H1 (cell line): Measurements from ENCODE around the gene HOMER3. TPM values are rescaled to one million over a fixed set of nuclear protein-coding genes. Genes with fewer than 3 reads are reported as not detected.

Experiments
- CTCF ChIA-PET: fragments of 300-600 bp; sonication (Branson Sonifier 250); formaldehyde crosslinking; loops from one replicate; lab custom pipeline; 2021; ENCODE audit not compliant: partially characterized antibody; lab: Charles Lee
- POLR2A ChIA-PET: fragments of 300-600 bp; sonication (Branson Sonifier 250); formaldehyde crosslinking; loops from one replicate; lab custom pipeline; 2021; ENCODE audit warnings: inconsistent platforms; ENCODE audit not compliant: partially characterized antibody; lab: Charles Lee
- DNase-seq, 2 experiments: peaks; one replicate each; pipeline versions ENCODE4 v3.0.0 to v3.0.0-alpha.2; 2010 to 2022; ENCODE audit warnings: low spot score in 2 of 2, low read depth in 1 of 2, mixed read lengths in 1 of 2
- FAIRE-seq: peaks from 2 replicates; lab custom pipeline; 2011; peaks lifted over from hg19 to GRCh38; lab: Jason Lieb, UNC
- H2AFZ ChIP-seq: 2 replicates; pipeline ENCODE4 v1.8.1; 2012; ENCODE audit warnings: low read length, inconsistent platforms
- H2AK5ac ChIP-seq: 2 replicates; pipeline ENCODE4 v1.6.1; 2013; ENCODE audit warnings: low read depth, low read length
- H2BK120ac ChIP-seq: replicated peaks from 2 replicates; pipeline ENCODE3; 2013; ENCODE audit warnings: low read depth, low read length, inconsistent platforms
- H2BK12ac ChIP-seq: 2 replicates; pipeline ENCODE4 v1.6.1; 2013; ENCODE audit warnings: low read depth, low read length
- H2BK15ac ChIP-seq: 2 replicates; pipeline ENCODE4 v1.6.1; 2013; ENCODE audit warnings: low read length
- H2BK20ac ChIP-seq: 2 replicates; pipeline ENCODE4 v1.6.1; 2013; ENCODE audit warnings: low read length
- H2BK5ac ChIP-seq: 2 replicates; pipeline ENCODE4 v1.6.1; 2013; ENCODE audit warnings: low read depth, low read length
- H3K14ac ChIP-seq: 2 replicates; pipeline ENCODE4 v1.6.1; 2013; ENCODE audit warnings: inconsistent platforms; ENCODE audit not compliant: insufficient read length
- H3K18ac ChIP-seq: 2 replicates; pipeline ENCODE4 v1.6.1; 2013; ENCODE audit warnings: low read length; ENCODE audit errors: extremely low read depth
- H3K23ac ChIP-seq: 2 replicates; pipeline ENCODE4 v1.6.1; 2013; ENCODE audit warnings: inconsistent platforms; ENCODE audit not compliant: insufficient read length
- H3K23me2 ChIP-seq: 2 replicates; pipeline ENCODE4 v1.6.1; 2013; ENCODE audit warnings: low read depth, low read length
- H3K27ac ChIP-seq: 2 replicates; pipeline ENCODE4 v1.6.1; 2011; ENCODE audit warnings: low read depth, low read length, inconsistent platforms
- H3K27me3 ChIP-seq, 4 experiments: replicated peaks in 1 of 4; 1 replicate in 1 of 4; 2 replicates in 3 of 4; pipeline versions ENCODE4 v1.6.1 to v1.8.1; 2011 to 2013; ENCODE audit warnings: low read length in 3 of 4, mild to moderate bottlenecking in 3 of 4, inconsistent platforms in 2 of 4, mixed read lengths in 2 of 4, moderate library complexity in 1 of 4; ENCODE audit not compliant: control insufficient read depth in 3 of 4, insufficient read depth in 3 of 4; ENCODE audit errors: extremely low read depth in 1 of 4
- H3K36me3 ChIP-seq, 4 experiments: 2 replicates each; pipeline versions ENCODE4 v1.6.1 to v1.8.1; 2011 to 2013; ENCODE audit warnings: mild to moderate bottlenecking in 4 of 4, low read length in 3 of 4, moderate library complexity in 2 of 4, control low read depth in 1 of 4, inconsistent platforms in 1 of 4; ENCODE audit not compliant: insufficient read depth in 4 of 4, control insufficient read depth in 2 of 4
- H3K4ac ChIP-seq: replicated peaks from 2 replicates; pipeline ENCODE3; 2013; ENCODE audit warnings: low read length, low read depth, mixed read lengths, inconsistent platforms; ENCODE audit not compliant: insufficient read length
- H3K4me1 ChIP-seq, 4 experiments: replicated peaks in 1 of 4; 1 replicate in 1 of 4; 2 replicates in 3 of 4; pipeline versions ENCODE4 v1.6.1 to v1.8.1; 2011 to 2013; ENCODE audit warnings: low read length in 3 of 4, inconsistent platforms in 2 of 4, mixed read lengths in 1 of 4; ENCODE audit not compliant: insufficient read depth in 4 of 4, control insufficient read depth in 3 of 4
- H3K4me2 ChIP-seq, 2 experiments: 2 replicates each; pipeline versions ENCODE4 v1.6.1 to v1.8.1; 2011 to 2013; ENCODE audit warnings: low read depth in 2 of 2, low read length in 2 of 2, control low read depth in 1 of 2, inconsistent platforms in 1 of 2, mild to moderate bottlenecking in 1 of 2; ENCODE audit not compliant: insufficient read depth in 1 of 2
- H3K4me3 ChIP-seq, 4 experiments: fragments of 200-600, 300-600 bp in 1 of 4; sonication (generic), shearing (Covaris generic), sonication (Bioruptor Twin) in 1 of 4; 2 replicates each; pipeline versions ENCODE4 v1.5.1 to v1.8.1; 2011 to 2016; ENCODE audit warnings: low read length in 4 of 4, low read depth in 3 of 4, control low read depth in 2 of 4, inconsistent platforms in 2 of 4, mild to moderate bottlenecking in 2 of 4, mixed read lengths in 1 of 4, moderate library complexity in 1 of 4; ENCODE audit not compliant: insufficient read depth in 2 of 4; ENCODE audit errors: extremely low read depth in 1 of 4
- H3K56ac ChIP-seq: replicated peaks from 2 replicates; pipeline ENCODE3; 2013; ENCODE audit warnings: low read depth, mild to moderate bottlenecking, mixed read lengths, low read length, inconsistent platforms; ENCODE audit not compliant: insufficient read length
- H3K79me1 ChIP-seq: 2 replicates; pipeline ENCODE4 v1.6.1; 2013; ENCODE audit warnings: low read depth, low read length, control low read depth
- H3K79me2 ChIP-seq, 2 experiments: 2 replicates each; pipeline versions ENCODE4 v1.6.1 to v1.8.1; 2012 to 2013; ENCODE audit warnings: low read length in 2 of 2, mild to moderate bottlenecking in 2 of 2, inconsistent platforms in 1 of 2; ENCODE audit not compliant: insufficient read depth in 2 of 2, control insufficient read depth in 1 of 2
- H3K9ac ChIP-seq, 4 experiments: replicated peaks in 1 of 4; 1 replicate in 1 of 4; 2 replicates in 3 of 4; pipeline versions ENCODE4 v1.6.1 to v1.8.1; 2011 to 2013; ENCODE audit warnings: low read depth in 3 of 4, low read length in 3 of 4, control low read depth in 2 of 4, mild to moderate bottlenecking in 2 of 4, moderate library complexity in 2 of 4, inconsistent platforms in 1 of 4; ENCODE audit errors: extremely low read depth in 1 of 4
- H3K9me3 ChIP-seq, 2 experiments: 2 replicates each; pipeline versions ENCODE4 v1.6.1 to v1.8.1; 2012 to 2013; ENCODE audit warnings: mild to moderate bottlenecking in 2 of 2, moderate library complexity in 2 of 2, control low read depth in 1 of 2, inconsistent platforms in 1 of 2, low read depth in 1 of 2, low read length in 1 of 2, mixed read lengths in 1 of 2; ENCODE audit not compliant: insufficient read depth in 2 of 2
- H4K20me1 ChIP-seq, 2 experiments: replicated peaks in 1 of 2; 2 replicates each; pipeline versions ENCODE3 to v1.8.1; 2011 to 2013; ENCODE audit warnings: inconsistent platforms in 2 of 2, low read length in 2 of 2, mild to moderate bottlenecking in 1 of 2; ENCODE audit not compliant: insufficient read depth in 2 of 2, control insufficient read depth in 1 of 2
- H4K5ac ChIP-seq: 2 replicates; pipeline ENCODE4 v1.6.1; 2013; ENCODE audit warnings: low read length, low read depth, mixed read lengths, inconsistent platforms; ENCODE audit not compliant: insufficient read length
- H4K8ac ChIP-seq: 2 replicates; pipeline ENCODE4 v1.8.0; 2013; ENCODE audit warnings: mild to moderate bottlenecking, moderate library complexity, low read length, inconsistent platforms; ENCODE audit not compliant: insufficient read depth; ENCODE audit errors: extremely low read depth
- H4K91ac ChIP-seq: replicated peaks from 2 replicates; pipeline ENCODE3; 2013; ENCODE audit warnings: low read length, mixed read lengths, inconsistent platforms; ENCODE audit not compliant: insufficient read length
- ATF3 ChIP-seq: IDR thresholded peaks from 2 replicates; pipeline ENCODE4 v1.6.1; 2011; ENCODE audit warnings: low read depth, mild to moderate bottlenecking, low read length; ENCODE audit not compliant: insufficient read depth
- BCL11A ChIP-seq, 2 experiments: IDR thresholded peaks; one replicate each; pipeline ENCODE4 v1.6.1; 2011; ENCODE audit warnings: low read depth in 2 of 2, low read length in 2 of 2, mild to moderate bottlenecking in 2 of 2
- CBX5 ChIP-seq: fragments of 300-800, 300-1000 bp; sonication (generic); IDR thresholded peaks from 2 replicates; pipeline ENCODE4 v1.7.1; 2016; ENCODE audit warnings: antibody characterized with exemption, low read length, low read depth
- CBX8 ChIP-seq: fragments of 300-800, 300-1000 bp; sonication (generic); IDR thresholded peaks from 2 replicates; pipeline ENCODE4 v1.7.1; 2016; ENCODE audit warnings: low read depth, low read length, borderline replicate concordance
- CHD2 ChIP-seq: IDR thresholded peaks from 2 replicates; pipeline ENCODE4 v1.6.1; 2012; ENCODE audit warnings: low read length, improper control_type of control experiment
- CREB1 ChIP-seq: IDR thresholded peaks from 2 replicates; pipeline ENCODE4 v1.6.1; 2012; ENCODE audit warnings: inconsistent platforms
- EZH2 ChIP-seq: fragments of 200-600 bp; sonication (generic); IDR thresholded peaks from 2 replicates; pipeline ENCODE4 v1.7.1; 2012; ENCODE audit warnings: low read depth, mild to moderate bottlenecking, moderate library complexity, low read length, inconsistent platforms; ENCODE audit not compliant: severe bottlenecking
- JUND ChIP-seq: IDR thresholded peaks from 2 replicates; pipeline ENCODE4 v1.6.1; 2011; ENCODE audit warnings: mild to moderate bottlenecking, improper control_type of control experiment, low read length
- POLR2A ChIP-seq, 2 experiments: IDR thresholded peaks; 1 replicate in 1 of 2; 2 replicates in 1 of 2; pipeline ENCODE4 v1.6.1; 2011; ENCODE audit warnings: low read depth in 2 of 2, low read length in 2 of 2, mild to moderate bottlenecking in 2 of 2; ENCODE audit errors: control extremely low read depth in 1 of 2
- POLR2AphosphoS5 ChIP-seq: IDR thresholded peaks from 2 replicates; pipeline ENCODE4 v1.6.1; 2011; ENCODE audit warnings: low read depth, low read length
- RNF2 ChIP-seq: fragments of 200-900, 300-1000 bp; sonication (generic); IDR thresholded peaks from 2 replicates; pipeline ENCODE4 v1.7.1; 2016; ENCODE audit warnings: borderline replicate concordance, low read depth, mild to moderate bottlenecking, antibody characterized with exemption, low read length; ENCODE audit not compliant: poor library complexity, severe bottlenecking; ENCODE audit errors: missing control alignments
- TAF1 ChIP-seq: IDR thresholded peaks from 2 replicates; pipeline ENCODE4 v1.6.1; 2011; ENCODE audit warnings: mild to moderate bottlenecking, low read depth, low read length
- WGBS, 2 experiments: shearing (Covaris generic) in 1 of 2; methylation state at CpG; one replicate each; pipeline versions ENCODE4 v1.1.6 to v1.1.7; 2013 to 2015; ENCODE audit warnings: low lambda C conversion rate in 2 of 2, mixed read lengths in 2 of 2, inconsistent platforms in 1 of 2, low coverage in 1 of 2, missing lambda C conversion rate in 1 of 2; ENCODE audit not compliant: insufficient replicate concordance in 2 of 2, insufficient coverage in 1 of 2, insufficient read length in 1 of 2; ENCODE audit errors: extremely low coverage in 1 of 2, missing lambda C conversion rate in 1 of 2; 5-methylcytosine and 5-hydroxymethylcytosine counted together
- polyA plus RNA-seq, 7 experiments: library from polyadenylated mRNA; depleted of rRNA in 3 of 7; stranded (reverse) in 5 of 7; unstranded in 2 of 7; fragments of >200 nt in 5 of 7; fragments of 200-250 nt in 2 of 7; gene quantifications; 1 replicate in 5 of 7; 2 replicates in 1 of 7; 4 replicates in 1 of 7; pipeline versions ENCODE4 v1.2.1 to v1.2.3, GENCODE V29; 2011 to 2013; ENCODE audit warnings: missing spikeins in 2 of 7, mixed read lengths in 2 of 7
- total RNA-seq: library from RNA; stranded (reverse); fragmentation: NEBNext Ultra II Directional; extraction: Animal tissue kit (Norgen Biotek cat#: 25700); gene quantifications from 2 replicates; pipeline ENCODE4 v1.2.1, GENCODE V29; 2021

HOMER3 gene
- total and polyA plus RNA-seq, 2 of the 8 experiments (the other 6 are each of a cell fraction or from before 2014, with no cell fraction given), result 28.3 to 41.6 TPM

GRCh38 chr19:18894254-18895037, 46.6 kb downstream of the HOMER3 start:
- no peak overlapping the region for H3K23ac ChIP-seq
- peak overlapping the region; percentile 33 to 86 for H3K4me2 ChIP-seq
- DNase-seq (peak in 1 of 2 experiments; percentile 64), FAIRE-seq (no peak)
- WGBS, 2 experiments, result 39% methylated on average over 16 of the region's 28 CpGs; no CpG with 5 or more reads in 1 of the 2 experiments
- H3K36me3 ChIP-seq, result no peaks in the 10 kb centered on the region; a peak in 1 of 8 replicates
- CTCF ChIA-PET, result interaction anchor here (0.6 to 4.5 kb wide), 18 partner anchors 10 to 563 kb away, joined by 3 to 34 read pairs (median 4); no protein-coding TSS in a partner anchor
- no peak overlapping the region for H3K56ac ChIP-seq
- peaks cover 0 to 13% (median 5%) of the 10 kb centered on the region in 4 experiments; a peak in 5 of 7 replicates for H3K4me1 ChIP-seq
- peaks cover 6% of the 10 kb centered on the region; the same call in 1 of the 2 replicates for H3K23me2 ChIP-seq
- peaks cover 0 to 13% (median 8%) of the 10 kb centered on the region in 4 experiments; a peak in 4 of 7 replicates for H3K27me3 ChIP-seq
- POLR2A ChIA-PET, result interaction anchor here (0.6 to 4.0 kb wide), 14 partner anchors 10 to 155 kb away, joined by 3 to 17 read pairs (median 3); partner anchors contain the start of genes COPE and DDX49
- no peak overlapping the region for H3K27ac ChIP-seq
- no peak overlapping the region for H2BK5ac ChIP-seq
- H2BK15ac ChIP-seq, result no peak overlapping the region
- H3K9ac ChIP-seq, result no peak overlapping the region
- no peak overlapping the region for H4K5ac ChIP-seq
- H2AK5ac ChIP-seq, result no peak overlapping the region
- no peak overlapping the region for H2BK120ac ChIP-seq
- H3K18ac ChIP-seq, result no peak overlapping the region
- H2BK20ac ChIP-seq, result no peak overlapping the region
- no peaks in the 10 kb centered on the region for H3K79me2 ChIP-seq
- H4K20me1 ChIP-seq, result peaks cover 6 to 13% of the 10 kb centered on the region in 2 experiments
- no peak overlapping the region for H3K14ac ChIP-seq
- H2AFZ ChIP-seq, result no peak overlapping the region
- H4K8ac ChIP-seq, result peak overlapping the region; percentile 36; the same call in 1 of the 2 replicates
- H3K79me1 ChIP-seq, result no peaks in the 10 kb centered on the region
- H2BK12ac ChIP-seq, result no peak overlapping the region
- no peak overlapping the region for H4K91ac ChIP-seq
- H3K4ac ChIP-seq, result no peak overlapping the region
- H3K9me3 ChIP-seq, result no peaks in the 10 kb centered on the region
- H3K4me3 ChIP-seq, result peak overlapping the region; percentile 42 to 79 (median 62)
- TF ChIP-seq BCL11A (IDR thresholded peaks at IDR 0.05; ENCODE audit: low read depth in 2 of 2, low read length in 2 of 2) (no peak), EZH2 (no peak), CBX5 (no peak), TAF1 (no peak), POLR2AphosphoS5 (no peak), CBX8 (no peak), JUND (no peak), ATF3 (no peak), CREB1 (no peak), CHD2 (no peak), RNF2 (no peak), POLR2A (IDR thresholded peaks at IDR 0.05; ENCODE audit: control extremely low read depth in 1 of 2, low read depth in 2 of 2, low read length in 2 of 2) (no peak)
